WTC11 (cell line): ENCODE results near the gene JAKMIP1. TPM values are rescaled to one million over a fixed set of nuclear protein-coding genes. Genes with fewer than 3 reads are reported as not detected.

Experiments used
- ATAC-seq: fragments of 200-7000 bp; cut with Tn5 transposase; 2 replicates; pipeline ENCODE4 v1.10.0; 2021; ENCODE audit warnings: mild to moderate bottlenecking, moderate library complexity
- CTCF ChIA-PET: fragments of 300-600 bp; sonication (Branson Sonifier 250); formaldehyde crosslinking; loops from one replicate; lab custom pipeline; 2021; ENCODE audit warnings: antibody characterized with exemption; lab: Charles Lee
- POLR2A ChIA-PET: fragments of 350-600 bp; sonication (Branson Sonifier 250); formaldehyde crosslinking; loops from one replicate; lab custom pipeline; 2021; ENCODE audit warnings: antibody characterized with exemption; lab: Charles Lee
- DNase-seq: peaks from one replicate; pipeline ENCODE4 v3.0.0; 2021; ENCODE audit warnings: low spot score
- H3K27ac Mint-ChIP-seq: 2 replicates; pipeline ENCODE4 v1.8.0; 2021; ENCODE audit warnings: mixed read lengths
- H3K27me3 Mint-ChIP-seq: 2 replicates; pipeline ENCODE4 v1.8.0; 2021; ENCODE audit warnings: low read depth, mild to moderate bottlenecking, moderate library complexity, mixed read lengths
- H3K36me3 Mint-ChIP-seq: 2 replicates; pipeline ENCODE4 v1.8.0; 2021; ENCODE audit warnings: mixed read lengths
- H3K4me1 Mint-ChIP-seq: 2 replicates; pipeline ENCODE4 v1.8.0; 2022; ENCODE audit warnings: mixed read lengths
- H3K4me3 Mint-ChIP-seq: 2 replicates; pipeline ENCODE4 v1.8.0; 2021; ENCODE audit warnings: mild to moderate bottlenecking, moderate library complexity, mixed read lengths
- H3K9me3 Mint-ChIP-seq: 2 replicates; pipeline ENCODE4 v1.8.0; 2021; ENCODE audit warnings: mixed read lengths
- ATF1 ChIP-seq: sonication (generic); formaldehyde crosslinking; IDR thresholded peaks from 2 replicates; pipeline ENCODE4 v1.8.1; 2023; ENCODE audit warnings: mild to moderate bottlenecking, moderate library complexity, missing genetic modification reagents
- ESRRA ChIP-seq: sonication (generic); formaldehyde crosslinking; IDR thresholded peaks from 2 replicates; pipeline ENCODE4 v1.8.1; 2022; ENCODE audit warnings: mild to moderate bottlenecking, missing genetic modification reagents, borderline replicate concordance
- ETV6 ChIP-seq: sonication (generic); formaldehyde crosslinking; IDR thresholded peaks from 2 replicates; pipeline ENCODE4 v1.8.1; 2022; ENCODE audit warnings: mild to moderate bottlenecking, missing genetic modification reagents
- FOXK1 ChIP-seq: sonication (generic); formaldehyde crosslinking; IDR thresholded peaks from 2 replicates; pipeline ENCODE4 v1.8.0; 2022; ENCODE audit warnings: mild to moderate bottlenecking, moderate library complexity, missing genetic modification reagents
- JAZF1 ChIP-seq: fragments of 250-450 bp; sonication (Bioruptor Pico); IDR thresholded peaks from 2 replicates; pipeline ENCODE4 v1.9.0; 2021; ENCODE audit warnings: moderate library complexity, mild to moderate bottlenecking, inconsistent platforms
- NFE2L1 ChIP-seq: sonication (generic); formaldehyde crosslinking; IDR thresholded peaks from 2 replicates; pipeline ENCODE4 v1.8.1; 2023; ENCODE audit warnings: missing genetic modification reagents
- NR2C2 ChIP-seq: sonication (generic); formaldehyde crosslinking; IDR thresholded peaks from 2 replicates; pipeline ENCODE4 v1.8.0; 2022; ENCODE audit warnings: mild to moderate bottlenecking, missing genetic modification reagents
- OVOL2 ChIP-seq: fragments of 250-450 bp; sonication (Bioruptor Pico); IDR thresholded peaks from 2 replicates; pipeline ENCODE4 v1.9.0; 2021; ENCODE audit warnings: mild to moderate bottlenecking, borderline replicate concordance
- PRRX2 ChIP-seq: fragments of 250-450 bp; sonication (Bioruptor Pico); IDR thresholded peaks from 2 replicates; pipeline ENCODE4 v1.8.0; 2021; ENCODE audit warnings: mild to moderate bottlenecking
- RORB ChIP-seq: fragments of 250-450 bp; sonication (Bioruptor Pico); IDR thresholded peaks from 2 replicates; pipeline ENCODE4 v1.9.0; 2021; ENCODE audit warnings: mild to moderate bottlenecking
- SMAD3 ChIP-seq: sonication (generic); formaldehyde crosslinking; IDR thresholded peaks from 2 replicates; pipeline ENCODE4 v1.8.0; 2022; ENCODE audit warnings: missing genetic modification reagents, mild to moderate bottlenecking, borderline replicate concordance
- SMAD4 ChIP-seq: sonication (generic); formaldehyde crosslinking; IDR thresholded peaks from 2 replicates; pipeline ENCODE4 v1.8.0; 2022; ENCODE audit warnings: mild to moderate bottlenecking, missing genetic modification reagents
- SOX15 ChIP-seq: fragments of 250-450 bp; sonication (Bioruptor Pico); IDR thresholded peaks from 2 replicates; pipeline ENCODE4 v1.9.0; 2021; ENCODE audit warnings: mild to moderate bottlenecking
- ZNF121 ChIP-seq: sonication (generic); formaldehyde crosslinking; IDR thresholded peaks from 2 replicates; pipeline ENCODE4 v1.8.0; 2023; ENCODE audit warnings: missing genetic modification reagents
- ZNF138 ChIP-seq: sonication (generic); formaldehyde crosslinking; conservative IDR thresholded peaks from 2 replicates; pipeline ENCODE4 v1.8.1; 2022; ENCODE audit warnings: mild to moderate bottlenecking, moderate library complexity, missing genetic modification reagents
- ZNF219 ChIP-seq: sonication (generic); formaldehyde crosslinking; IDR thresholded peaks from 2 replicates; pipeline ENCODE4 v1.8.0; 2023; ENCODE audit warnings: missing genetic modification reagents, mild to moderate bottlenecking, borderline replicate concordance
- ZNF416 ChIP-seq: fragments of 250-450 bp; sonication (Bioruptor Pico); IDR thresholded peaks from 2 replicates; pipeline ENCODE4 v1.9.0; 2021; ENCODE audit warnings: mild to moderate bottlenecking, inconsistent platforms
- ZNF671 ChIP-seq: fragments of 250-450 bp; sonication (Bioruptor Pico); IDR thresholded peaks from 2 replicates; pipeline ENCODE4 v1.8.0; 2021; ENCODE audit warnings: mild to moderate bottlenecking
- total RNA-seq: library from RNA; stranded (reverse); gene quantifications from 3 replicates; pipeline ENCODE4 v1.2.3, GENCODE V29; 2021
- TF ChIP-seq, protein P1 (sequence below): sonication (generic); formaldehyde crosslinking; IDR thresholded peaks from 2 replicates; pipeline ENCODE4 v1.8.1; 2022; ENCODE audit warnings: missing genetic modification reagents, borderline replicate concordance
- TF ChIP-seq, protein P2 (sequence below): sonication (generic); formaldehyde crosslinking; conservative IDR thresholded peaks from 2 replicates; pipeline ENCODE4 v1.8.1; 2022; ENCODE audit warnings: mild to moderate bottlenecking, missing genetic modification reagents
- TF ChIP-seq, protein P3 (sequence below): sonication (generic); formaldehyde crosslinking; IDR thresholded peaks from 2 replicates; pipeline ENCODE4 v1.8.0; 2022; ENCODE audit warnings: missing genetic modification reagents
- TF ChIP-seq, protein P4 (sequence below): fragments of 250-450 bp; sonication (Bioruptor Pico); IDR thresholded peaks from 2 replicates; pipeline ENCODE4 v2.1.2; 2022; ENCODE audit warnings: mild to moderate bottlenecking, moderate library complexity
- TF ChIP-seq, protein P5 (sequence below): fragments of 250-450 bp; sonication (Bioruptor Pico); IDR thresholded peaks from 2 replicates; pipeline ENCODE4 v1.9.0; 2021; ENCODE audit warnings: mild to moderate bottlenecking
- TF ChIP-seq, protein P6 (sequence below): fragments of 250-450 bp; sonication (Bioruptor Pico); conservative IDR thresholded peaks from 2 replicates; pipeline ENCODE4 v1.9.0; 2021; ENCODE audit warnings: mild to moderate bottlenecking
- TF ChIP-seq, protein P7 (sequence below): sonication (generic); formaldehyde crosslinking; IDR thresholded peaks from 2 replicates; pipeline ENCODE4 v1.8.0; 2022; ENCODE audit warnings: mild to moderate bottlenecking, missing genetic modification reagents
- TF ChIP-seq, protein P8 (sequence below): fragments of 200-600 bp; IDR thresholded peaks from 2 replicates; pipeline ENCODE4 v1.8.0; 2022; ENCODE audit warnings: antibody characterized with exemption

Gene JAKMIP1
- total RNA-seq, 1 experiment from 2014 or later = 4.0 TPM

DNA sequence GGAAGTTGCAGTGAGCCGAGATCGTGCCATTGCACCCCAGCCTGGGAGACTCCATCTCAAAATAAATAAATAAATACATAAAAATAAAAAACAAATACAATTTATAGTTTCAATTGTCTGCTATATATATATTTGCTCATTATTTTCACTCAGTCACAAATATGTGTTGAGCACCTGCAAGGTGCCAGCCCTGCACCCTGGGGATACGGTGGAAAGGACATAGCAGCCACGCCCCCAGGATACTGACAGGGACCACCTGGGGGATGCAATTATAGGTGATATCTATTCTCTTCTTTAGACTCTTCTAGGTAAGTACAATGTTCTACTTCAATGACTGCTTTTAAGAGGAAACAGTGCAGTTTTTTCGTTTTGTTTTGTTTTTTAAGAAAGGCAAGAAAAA, 85.0 kb downstream of the JAKMIP1 start (continued):
- TF ChIP-seq, protein P1, sequence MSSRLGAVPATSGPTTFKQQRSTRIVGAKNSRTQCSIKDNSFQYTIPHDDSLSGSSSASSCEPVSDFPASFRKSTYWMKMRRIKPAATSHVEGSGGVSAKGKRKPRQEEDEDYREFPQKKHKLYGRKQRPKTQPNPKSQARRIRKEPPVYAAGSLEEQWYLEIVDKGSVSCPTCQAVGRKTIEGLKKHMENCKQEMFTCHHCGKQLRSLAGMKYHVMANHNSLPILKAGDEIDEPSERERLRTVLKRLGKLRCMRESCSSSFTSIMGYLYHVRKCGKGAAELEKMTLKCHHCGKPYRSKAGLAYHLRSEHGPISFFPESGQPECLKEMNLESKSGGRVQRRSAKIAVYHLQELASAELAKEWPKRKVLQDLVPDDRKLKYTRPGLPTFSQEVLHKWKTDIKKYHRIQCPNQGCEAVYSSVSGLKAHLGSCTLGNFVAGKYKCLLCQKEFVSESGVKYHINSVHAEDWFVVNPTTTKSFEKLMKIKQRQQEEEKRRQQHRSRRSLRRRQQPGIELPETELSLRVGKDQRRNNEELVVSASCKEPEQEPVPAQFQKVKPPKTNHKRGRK (CRISPR knock-in tag) = no peak
- TF ChIP-seq PRRX2 (CRISPR knock-in tag) = no peak
- TF ChIP-seq ETV6 (CRISPR knock-in tag) = no peak
- no peak for TF ChIP-seq SMAD3 (CRISPR knock-in tag)
- no peak for TF ChIP-seq ZNF416 (CRISPR knock-in tag)
- no peak for TF ChIP-seq SMAD4 (CRISPR knock-in tag)
- TF ChIP-seq, protein P2, sequence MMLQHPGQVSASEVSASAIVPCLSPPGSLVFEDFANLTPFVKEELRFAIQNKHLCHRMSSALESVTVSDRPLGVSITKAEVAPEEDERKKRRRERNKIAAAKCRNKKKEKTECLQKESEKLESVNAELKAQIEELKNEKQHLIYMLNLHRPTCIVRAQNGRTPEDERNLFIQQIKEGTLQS (CRISPR knock-in tag) = no peak
- TF ChIP-seq, protein P3, sequence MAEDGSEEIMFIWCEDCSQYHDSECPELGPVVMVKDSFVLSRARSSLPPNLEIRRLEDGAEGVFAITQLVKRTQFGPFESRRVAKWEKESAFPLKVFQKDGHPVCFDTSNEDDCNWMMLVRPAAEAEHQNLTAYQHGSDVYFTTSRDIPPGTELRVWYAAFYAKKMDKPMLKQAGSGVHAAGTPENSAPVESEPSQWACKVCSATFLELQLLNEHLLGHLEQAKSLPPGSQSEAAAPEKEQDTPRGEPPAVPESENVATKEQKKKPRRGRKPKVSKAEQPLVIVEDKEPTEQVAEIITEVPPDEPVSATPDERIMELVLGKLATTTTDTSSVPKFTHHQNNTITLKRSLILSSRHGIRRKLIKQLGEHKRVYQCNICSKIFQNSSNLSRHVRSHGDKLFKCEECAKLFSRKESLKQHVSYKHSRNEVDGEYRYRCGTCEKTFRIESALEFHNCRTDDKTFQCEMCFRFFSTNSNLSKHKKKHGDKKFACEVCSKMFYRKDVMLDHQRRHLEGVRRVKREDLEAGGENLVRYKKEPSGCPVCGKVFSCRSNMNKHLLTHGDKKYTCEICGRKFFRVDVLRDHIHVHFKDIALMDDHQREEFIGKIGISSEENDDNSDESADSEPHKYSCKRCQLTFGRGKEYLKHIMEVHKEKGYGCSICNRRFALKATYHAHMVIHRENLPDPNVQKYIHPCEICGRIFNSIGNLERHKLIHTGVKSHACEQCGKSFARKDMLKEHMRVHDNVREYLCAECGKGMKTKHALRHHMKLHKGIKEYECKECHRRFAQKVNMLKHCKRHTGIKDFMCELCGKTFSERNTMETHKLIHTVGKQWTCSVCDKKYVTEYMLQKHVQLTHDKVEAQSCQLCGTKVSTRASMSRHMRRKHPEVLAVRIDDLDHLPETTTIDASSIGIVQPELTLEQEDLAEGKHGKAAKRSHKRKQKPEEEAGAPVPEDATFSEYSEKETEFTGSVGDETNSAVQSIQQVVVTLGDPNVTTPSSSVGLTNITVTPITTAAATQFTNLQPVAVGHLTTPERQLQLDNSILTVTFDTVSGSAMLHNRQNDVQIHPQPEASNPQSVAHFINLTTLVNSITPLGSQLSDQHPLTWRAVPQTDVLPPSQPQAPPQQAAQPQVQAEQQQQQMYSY (CRISPR knock-in tag) = no peak
- no peak for TF ChIP-seq ZNF121 (CRISPR knock-in tag)
- TF ChIP-seq, protein P4, sequence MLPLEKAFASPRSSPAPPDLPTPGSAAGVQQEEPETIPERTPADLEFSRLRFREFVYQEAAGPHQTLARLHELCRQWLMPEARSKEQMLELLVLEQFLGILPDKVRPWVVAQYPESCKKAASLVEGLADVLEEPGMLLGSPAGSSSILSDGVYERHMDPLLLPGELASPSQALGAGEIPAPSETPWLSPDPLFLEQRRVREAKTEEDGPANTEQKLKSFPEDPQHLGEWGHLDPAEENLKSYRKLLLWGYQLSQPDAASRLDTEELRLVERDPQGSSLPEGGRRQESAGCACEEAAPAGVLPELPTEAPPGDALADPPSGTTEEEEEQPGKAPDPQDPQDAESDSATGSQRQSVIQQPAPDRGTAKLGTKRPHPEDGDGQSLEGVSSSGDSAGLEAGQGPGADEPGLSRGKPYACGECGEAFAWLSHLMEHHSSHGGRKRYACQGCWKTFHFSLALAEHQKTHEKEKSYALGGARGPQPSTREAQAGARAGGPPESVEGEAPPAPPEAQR = no peak
- TF ChIP-seq, protein P5, sequence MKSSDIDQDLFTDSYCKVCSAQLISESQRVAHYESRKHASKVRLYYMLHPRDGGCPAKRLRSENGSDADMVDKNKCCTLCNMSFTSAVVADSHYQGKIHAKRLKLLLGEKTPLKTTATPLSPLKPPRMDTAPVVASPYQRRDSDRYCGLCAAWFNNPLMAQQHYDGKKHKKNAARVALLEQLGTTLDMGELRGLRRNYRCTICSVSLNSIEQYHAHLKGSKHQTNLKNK (CRISPR knock-in tag) = no peak
- TF ChIP-seq, protein P6, sequence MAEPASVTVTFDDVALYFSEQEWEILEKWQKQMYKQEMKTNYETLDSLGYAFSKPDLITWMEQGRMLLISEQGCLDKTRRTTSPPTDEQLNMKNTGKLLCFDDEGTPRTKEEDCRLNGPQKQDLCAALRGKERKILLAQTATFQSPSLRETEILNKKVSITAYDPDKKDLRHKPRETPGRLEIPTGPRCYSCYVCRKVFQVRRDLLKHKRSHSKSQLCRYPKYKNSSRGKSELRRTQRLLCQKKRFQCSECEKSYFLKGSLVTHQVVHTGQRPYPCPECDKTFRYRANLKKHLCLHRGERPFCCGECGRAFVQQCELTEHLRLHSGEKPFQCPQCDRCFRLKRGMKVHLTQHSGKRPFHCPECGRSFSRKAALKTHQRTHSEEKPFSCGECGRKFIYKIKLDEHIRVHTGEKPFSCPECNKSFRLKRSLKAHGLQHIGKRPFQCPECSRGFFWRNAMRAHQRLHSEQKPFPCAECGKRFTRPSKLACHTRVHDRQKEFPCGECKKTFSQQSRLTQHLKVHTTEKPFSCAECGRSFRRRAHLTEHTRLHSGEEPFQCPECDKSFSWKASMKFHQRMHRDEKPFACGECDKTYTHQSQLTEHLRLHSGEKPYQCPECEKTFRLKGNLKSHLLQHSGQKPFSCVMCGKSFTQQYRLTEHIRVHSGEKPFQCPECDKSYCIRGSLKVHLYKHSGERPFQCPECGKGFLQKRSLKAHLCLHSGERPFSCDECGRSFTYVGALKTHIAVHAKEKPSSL (CRISPR knock-in tag) = no peak

DNA sequence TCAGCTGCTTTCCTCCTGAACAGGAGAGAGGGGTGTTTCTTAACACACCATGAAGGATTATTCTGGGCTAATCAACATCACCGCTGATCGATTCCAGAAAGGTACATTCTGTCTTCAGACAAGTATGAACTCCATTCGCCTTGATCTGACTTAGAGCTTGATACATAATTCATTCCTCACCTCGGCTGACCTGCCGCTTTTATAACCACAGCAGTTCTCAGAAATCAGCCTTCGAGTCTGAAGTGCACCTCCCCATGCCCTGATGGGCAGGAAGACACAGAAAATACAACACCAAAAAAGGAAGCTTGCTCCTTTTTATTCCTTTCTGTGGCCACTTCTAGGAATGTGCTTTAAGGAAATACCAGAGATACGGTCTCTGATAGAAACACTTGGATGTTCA, 85.7 kb downstream of the JAKMIP1 start:
- ChIA-PET POLR2A (no interaction called here), CTCF (no interaction called here)
- H3K27ac Mint-ChIP-seq = no peak overlapping the region
- no peak overlapping the region for H3K4me3 Mint-ChIP-seq
- DNase-seq (no peak), ATAC-seq (no peak)
- H3K9me3 Mint-ChIP-seq = no peaks in the 10 kb centered on the region
- peaks cover 44% of the 10 kb centered on the region for H3K4me1 Mint-ChIP-seq
- no peaks in the 10 kb centered on the region for H3K36me3 Mint-ChIP-seq
- H3K27me3 Mint-ChIP-seq = peaks cover 6% of the 10 kb centered on the region
- no peak for TF ChIP-seq ZNF416 (CRISPR knock-in tag)
- TF ChIP-seq ESRRA (CRISPR knock-in tag) = no peak
- TF ChIP-seq ZNF219 = no peak
- no peak for TF ChIP-seq ZNF138 (CRISPR knock-in tag)
- TF ChIP-seq ZNF671 (CRISPR knock-in tag) = no peak
- no peak for TF ChIP-seq ZNF121 (CRISPR knock-in tag)
- TF ChIP-seq, protein P7, sequence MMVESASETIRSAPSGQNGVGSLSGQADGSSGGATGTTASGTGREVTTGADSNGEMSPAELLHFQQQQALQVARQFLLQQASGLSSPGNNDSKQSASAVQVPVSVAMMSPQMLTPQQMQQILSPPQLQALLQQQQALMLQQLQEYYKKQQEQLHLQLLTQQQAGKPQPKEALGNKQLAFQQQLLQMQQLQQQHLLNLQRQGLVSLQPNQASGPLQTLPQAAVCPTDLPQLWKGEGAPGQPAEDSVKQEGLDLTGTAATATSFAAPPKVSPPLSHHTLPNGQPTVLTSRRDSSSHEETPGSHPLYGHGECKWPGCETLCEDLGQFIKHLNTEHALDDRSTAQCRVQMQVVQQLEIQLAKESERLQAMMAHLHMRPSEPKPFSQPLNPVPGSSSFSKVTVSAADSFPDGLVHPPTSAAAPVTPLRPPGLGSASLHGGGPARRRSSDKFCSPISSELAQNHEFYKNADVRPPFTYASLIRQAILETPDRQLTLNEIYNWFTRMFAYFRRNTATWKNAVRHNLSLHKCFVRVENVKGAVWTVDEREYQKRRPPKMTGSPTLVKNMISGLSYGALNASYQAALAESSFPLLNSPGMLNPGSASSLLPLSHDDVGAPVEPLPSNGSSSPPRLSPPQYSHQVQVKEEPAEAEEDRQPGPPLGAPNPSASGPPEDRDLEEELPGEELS = no peak
- TF ChIP-seq NFE2L1 = no peak
- no peak for TF ChIP-seq NR2C2 (CRISPR knock-in tag)
- TF ChIP-seq OVOL2 = no peak
- no peak for TF ChIP-seq JAZF1
- no peak for TF ChIP-seq SOX15
- no peak for TF ChIP-seq RORB (CRISPR knock-in tag)
- TF ChIP-seq, protein P8, sequence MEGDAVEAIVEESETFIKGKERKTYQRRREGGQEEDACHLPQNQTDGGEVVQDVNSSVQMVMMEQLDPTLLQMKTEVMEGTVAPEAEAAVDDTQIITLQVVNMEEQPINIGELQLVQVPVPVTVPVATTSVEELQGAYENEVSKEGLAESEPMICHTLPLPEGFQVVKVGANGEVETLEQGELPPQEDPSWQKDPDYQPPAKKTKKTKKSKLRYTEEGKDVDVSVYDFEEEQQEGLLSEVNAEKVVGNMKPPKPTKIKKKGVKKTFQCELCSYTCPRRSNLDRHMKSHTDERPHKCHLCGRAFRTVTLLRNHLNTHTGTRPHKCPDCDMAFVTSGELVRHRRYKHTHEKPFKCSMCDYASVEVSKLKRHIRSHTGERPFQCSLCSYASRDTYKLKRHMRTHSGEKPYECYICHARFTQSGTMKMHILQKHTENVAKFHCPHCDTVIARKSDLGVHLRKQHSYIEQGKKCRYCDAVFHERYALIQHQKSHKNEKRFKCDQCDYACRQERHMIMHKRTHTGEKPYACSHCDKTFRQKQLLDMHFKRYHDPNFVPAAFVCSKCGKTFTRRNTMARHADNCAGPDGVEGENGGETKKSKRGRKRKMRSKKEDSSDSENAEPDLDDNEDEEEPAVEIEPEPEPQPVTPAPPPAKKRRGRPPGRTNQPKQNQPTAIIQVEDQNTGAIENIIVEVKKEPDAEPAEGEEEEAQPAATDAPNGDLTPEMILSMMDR = no peak
- TF ChIP-seq FOXK1 (CRISPR knock-in tag) = no peak
- TF ChIP-seq ATF1 (CRISPR knock-in tag) = no peak
